ENCODE results near the gene SAMD14. TPM values are rescaled to one million over a fixed set of nuclear protein-coding genes. Genes with fewer than 3 reads are reported as not detected.

SAMD14 gene
- total RNA-seq, 1 donor from 2014 or later = 6.0 TPM

GRCh38 chr17:50087246-50087911, 42.6 kb downstream of the SAMD14 start:
- no peaks in the 10 kb centered on the region for H3K9me3 Mint-ChIP-seq (ENCODE audit: low read depth)
- H3K27me3 Mint-ChIP-seq = no peaks in the 10 kb centered on the region
- peak; percentile 72 for DNase-seq (ENCODE audit: low spot score, unreplicated experiment)
- TF ChIP-seq, protein P1, sequence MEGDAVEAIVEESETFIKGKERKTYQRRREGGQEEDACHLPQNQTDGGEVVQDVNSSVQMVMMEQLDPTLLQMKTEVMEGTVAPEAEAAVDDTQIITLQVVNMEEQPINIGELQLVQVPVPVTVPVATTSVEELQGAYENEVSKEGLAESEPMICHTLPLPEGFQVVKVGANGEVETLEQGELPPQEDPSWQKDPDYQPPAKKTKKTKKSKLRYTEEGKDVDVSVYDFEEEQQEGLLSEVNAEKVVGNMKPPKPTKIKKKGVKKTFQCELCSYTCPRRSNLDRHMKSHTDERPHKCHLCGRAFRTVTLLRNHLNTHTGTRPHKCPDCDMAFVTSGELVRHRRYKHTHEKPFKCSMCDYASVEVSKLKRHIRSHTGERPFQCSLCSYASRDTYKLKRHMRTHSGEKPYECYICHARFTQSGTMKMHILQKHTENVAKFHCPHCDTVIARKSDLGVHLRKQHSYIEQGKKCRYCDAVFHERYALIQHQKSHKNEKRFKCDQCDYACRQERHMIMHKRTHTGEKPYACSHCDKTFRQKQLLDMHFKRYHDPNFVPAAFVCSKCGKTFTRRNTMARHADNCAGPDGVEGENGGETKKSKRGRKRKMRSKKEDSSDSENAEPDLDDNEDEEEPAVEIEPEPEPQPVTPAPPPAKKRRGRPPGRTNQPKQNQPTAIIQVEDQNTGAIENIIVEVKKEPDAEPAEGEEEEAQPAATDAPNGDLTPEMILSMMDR (IDR thresholded peaks at IDR 0.05; ENCODE audit: unreplicated experiment) = peak; percentile 91
- no peaks in the 10 kb centered on the region for H3K4me1 Mint-ChIP-seq (ENCODE audit: low read depth)
- H3K27ac Mint-ChIP-seq = no peak overlapping the region
- peaks cover 1% of the 10 kb centered on the region for H3K36me3 Mint-ChIP-seq (ENCODE audit: insufficient read depth)
- H3K4me3 Mint-ChIP-seq (ENCODE audit: low read depth) = no peak overlapping the region

DNA sequence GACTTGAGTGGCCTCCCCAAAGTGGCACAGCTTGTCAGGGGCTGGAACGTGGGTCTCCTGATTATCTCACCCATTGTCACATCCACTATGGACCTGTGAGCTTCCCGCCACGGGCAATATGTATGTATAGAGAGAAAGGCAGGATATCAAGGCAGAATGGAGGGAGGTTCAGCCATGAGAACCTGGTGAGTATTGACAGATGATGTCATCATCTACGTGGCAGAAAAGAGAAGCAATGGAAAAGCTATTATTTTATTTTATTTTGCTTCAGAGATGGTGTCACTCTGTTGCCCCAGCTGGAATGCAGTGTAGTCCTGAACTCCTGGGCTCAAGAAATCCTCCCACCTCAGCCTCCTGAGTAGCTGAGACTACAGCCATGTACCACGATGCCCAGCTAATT, 48.2 kb downstream of the SAMD14 start:
- no peaks in the 10 kb centered on the region for H3K4me1 Mint-ChIP-seq (ENCODE audit: low read depth)
- DNase-seq (ENCODE audit: low spot score, unreplicated experiment) = no peak
- H3K9me3 Mint-ChIP-seq (ENCODE audit: low read depth) = no peaks in the 10 kb centered on the region
- TF ChIP-seq, protein P1 (IDR thresholded peaks at IDR 0.05; ENCODE audit: unreplicated experiment) = no peak
- peaks cover 9% of the 10 kb centered on the region for H3K27me3 Mint-ChIP-seq
- H3K4me3 Mint-ChIP-seq (ENCODE audit: low read depth) = no peak overlapping the region
- H3K27ac Mint-ChIP-seq = no peak overlapping the region
- peaks cover 7% of the 10 kb centered on the region for H3K36me3 Mint-ChIP-seq (ENCODE audit: insufficient read depth)

DNA sequence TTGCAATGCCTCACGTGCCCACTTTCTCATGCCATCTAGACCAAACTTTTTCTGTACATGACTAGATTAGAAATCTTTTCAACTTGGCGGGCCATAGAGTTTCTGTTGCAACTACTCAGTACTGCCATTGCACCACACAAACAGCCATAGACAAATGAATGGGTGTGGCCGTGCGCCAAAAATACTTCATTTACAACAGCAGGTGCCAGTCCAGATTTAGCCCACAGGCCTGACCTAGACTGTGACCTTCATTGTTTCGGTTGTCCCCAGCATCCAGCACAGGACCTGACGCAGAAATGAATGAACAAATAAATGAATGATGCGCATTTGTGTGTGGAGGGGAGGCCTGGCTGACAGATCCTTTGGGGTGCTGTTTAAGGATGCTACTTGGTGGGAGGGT, 49.1 kb downstream of the SAMD14 start:
- Mint-ChIP-seq H3K4me1 (ENCODE audit: low read depth) (no peaks in the 10 kb centered on the region), H3K4me3 (ENCODE audit: low read depth) (no peak overlapping the region), H3K27me3 (peaks cover 14% of the 10 kb centered on the region), H3K36me3 (ENCODE audit: insufficient read depth) (peaks cover 7% of the 10 kb centered on the region), H3K9me3 (ENCODE audit: low read depth) (no peaks in the 10 kb centered on the region), H3K27ac (no peak overlapping the region)
- DNase-seq (ENCODE audit: low spot score, unreplicated experiment) = no peak
- TF ChIP-seq, protein P1 (IDR thresholded peaks at IDR 0.05; ENCODE audit: unreplicated experiment) = no peak

DNA sequence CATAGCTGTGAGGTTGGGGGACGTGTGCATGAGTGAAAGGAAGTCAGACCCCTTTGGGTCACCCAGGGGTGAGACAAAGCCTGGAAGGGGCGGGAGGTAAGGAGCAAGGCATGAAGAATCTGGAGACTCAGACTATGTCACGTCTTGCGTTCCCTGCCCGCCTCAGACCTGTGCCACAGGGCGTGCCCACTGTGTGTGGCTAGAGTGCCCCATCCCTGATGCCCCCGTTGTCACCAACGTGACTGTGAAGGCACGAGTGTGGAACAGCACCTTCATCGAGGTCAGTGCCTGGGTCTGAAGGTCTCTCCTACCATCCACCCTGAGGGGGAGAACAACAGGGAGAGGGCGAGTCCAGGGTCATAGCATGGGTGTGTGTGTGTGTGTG, 49.9 kb downstream of the SAMD14 start:
- H3K9me3 Mint-ChIP-seq (ENCODE audit: low read depth) = no peaks in the 10 kb centered on the region
- no peak overlapping the region for H3K27ac Mint-ChIP-seq
- peaks cover 21% of the 10 kb centered on the region for H3K27me3 Mint-ChIP-seq
- no peak for DNase-seq (ENCODE audit: low spot score, unreplicated experiment)
- TF ChIP-seq, protein P1 (IDR thresholded peaks at IDR 0.05; ENCODE audit: unreplicated experiment) = no peak
- no peak overlapping the region for H3K4me3 Mint-ChIP-seq (ENCODE audit: low read depth)
- peaks cover 7% of the 10 kb centered on the region for H3K36me3 Mint-ChIP-seq (ENCODE audit: insufficient read depth)
- H3K4me1 Mint-ChIP-seq (ENCODE audit: low read depth) = no peaks in the 10 kb centered on the region

GRCh38 chr17:50079334-50080095, 50.4 kb downstream of the SAMD14 start:
- peaks cover 27% of the 10 kb centered on the region for H3K27me3 Mint-ChIP-seq
- TF ChIP-seq, protein P1 (IDR thresholded peaks at IDR 0.05; ENCODE audit: unreplicated experiment) = peak; percentile 27
- no peak for DNase-seq (ENCODE audit: low spot score, unreplicated experiment)
- H3K36me3 Mint-ChIP-seq (ENCODE audit: insufficient read depth) = peaks cover 8% of the 10 kb centered on the region
- H3K4me1 Mint-ChIP-seq (ENCODE audit: low read depth) = no peaks in the 10 kb centered on the region
- H3K9me3 Mint-ChIP-seq (ENCODE audit: low read depth) = no peaks in the 10 kb centered on the region
- H3K4me3 Mint-ChIP-seq (ENCODE audit: low read depth) = no peak overlapping the region
- H3K27ac Mint-ChIP-seq = no peak overlapping the region

All from progenitor cell of endocrine pancreas (in vitro differentiated cells).